GM21423 (cell line): ENCODE measurements around the gene DISP1.
A peak's percentile ranks its signal among the peaks of the same experiment; 100 is the strongest.

Experiments used
- ATAC-seq: cut with Tn5 transposase; IDR thresholded peaks from one replicate; pipeline ENCODE4 v1.9.1; 2021; ENCODE audit warnings: mild to moderate bottlenecking, moderate library complexity; ENCODE audit not compliant: unreplicated experiment

The DISP1 gene

GRCh38 chr1:222814536-222815439 is at the start of gene DISP1:
Gene DISP1, plus strand, starts transcription at chr1:222815039. Its CDS starts 127,785 bp downstream, at chr1:222942824.
- peak; percentile 87 for ATAC-seq

DNA sequence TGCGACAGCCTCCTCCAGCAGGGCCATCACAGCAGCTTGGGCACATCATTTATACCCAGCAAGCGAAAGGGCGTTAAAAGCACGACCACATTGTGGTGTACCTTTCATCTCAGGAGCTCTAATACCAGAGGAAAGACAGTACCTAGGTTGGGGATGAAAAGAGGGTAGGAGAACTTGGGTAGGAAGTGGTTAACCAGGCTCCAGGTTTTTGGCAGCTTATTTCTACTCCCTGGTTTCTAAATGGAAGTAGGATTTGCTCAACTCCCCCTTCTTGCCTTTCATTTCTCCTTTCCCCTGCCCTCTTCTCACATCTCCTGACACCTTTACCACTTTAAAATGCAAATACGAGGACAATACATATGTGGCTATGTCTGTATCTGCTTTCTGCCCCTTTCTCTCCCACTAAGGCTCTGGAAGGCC is 47.7 kb upstream of the DISP1 start:
- ATAC-seq = no peak

- ATAC-seq = no peak
Observed at GRCh38 chr1:222768592-222768991, 46.2 kb upstream of the DISP1 start.

- ATAC-seq = no peak
Observed at GRCh38 chr1:222769181-222769580, 45.7 kb upstream of the DISP1 start.

- no peak for ATAC-seq
Observed at GRCh38 chr1:222769971-222770620, 44.7 kb upstream of the DISP1 start.

DNA sequence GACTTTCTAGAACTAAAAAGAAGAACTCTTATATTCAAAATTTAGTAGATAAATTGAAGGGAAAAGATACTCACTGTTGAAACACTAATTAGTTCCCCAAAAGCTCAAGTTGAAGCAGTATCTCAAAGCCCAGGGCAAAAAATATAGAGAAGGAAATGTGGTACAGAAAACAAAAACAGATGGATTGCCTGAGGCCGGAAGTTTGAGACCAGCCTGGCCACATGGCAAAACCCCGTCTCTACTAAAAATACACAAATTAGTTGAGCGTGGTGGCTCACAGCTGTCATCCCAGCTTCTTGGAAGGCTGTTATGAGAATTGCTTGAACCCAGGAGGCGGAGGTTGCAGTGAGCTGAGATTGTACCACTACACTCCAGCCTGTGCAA is 41.9 kb upstream of the DISP1 start:
- peak; percentile 82 for ATAC-seq

DNA sequence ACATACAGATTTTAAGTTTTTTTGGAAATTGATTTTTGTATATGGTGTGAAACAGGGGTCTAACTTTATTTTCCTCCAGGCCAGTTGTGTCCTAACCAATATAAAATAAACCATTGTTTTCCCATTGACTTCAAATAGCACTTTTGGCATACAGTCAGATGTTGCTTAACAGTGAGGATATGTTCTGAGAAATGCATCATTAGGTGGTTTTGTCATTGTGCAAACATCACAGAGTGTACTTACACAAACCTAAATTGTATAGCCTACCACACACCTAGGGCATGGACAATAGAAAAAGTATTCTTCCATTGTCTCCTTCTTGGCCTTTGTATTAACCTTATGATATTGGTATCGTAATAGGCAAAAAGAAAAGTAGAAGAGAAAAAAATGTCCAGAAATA is 37.4 kb upstream of the DISP1 start:
- no peak for ATAC-seq

DNA sequence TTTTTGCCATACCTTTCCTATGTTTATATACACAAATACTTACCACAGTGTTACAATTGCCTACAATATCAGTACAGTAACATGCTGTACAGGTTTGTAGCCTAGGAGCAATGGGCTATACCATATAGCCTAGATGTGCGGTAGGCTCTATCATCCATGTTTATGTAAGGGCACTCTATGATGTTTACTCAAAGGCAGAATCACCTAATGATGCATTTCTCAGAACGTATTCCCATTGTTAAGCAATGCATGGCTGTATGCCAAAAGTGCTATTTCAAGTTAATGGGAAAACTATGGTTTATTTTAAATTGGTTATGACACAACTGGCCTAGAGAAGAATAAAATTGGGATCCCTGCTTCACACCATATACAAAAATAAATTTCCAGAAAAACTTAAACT is 36.9 kb upstream of the DISP1 start:
- no peak for ATAC-seq

GRCh38 chr1:222781251-222781650 is 33.6 kb upstream of the DISP1 start:
- no peak for ATAC-seq

- no peak for ATAC-seq
Observed at GRCh38 chr1:222783051-222783450, 31.8 kb upstream of the DISP1 start.

DNA sequence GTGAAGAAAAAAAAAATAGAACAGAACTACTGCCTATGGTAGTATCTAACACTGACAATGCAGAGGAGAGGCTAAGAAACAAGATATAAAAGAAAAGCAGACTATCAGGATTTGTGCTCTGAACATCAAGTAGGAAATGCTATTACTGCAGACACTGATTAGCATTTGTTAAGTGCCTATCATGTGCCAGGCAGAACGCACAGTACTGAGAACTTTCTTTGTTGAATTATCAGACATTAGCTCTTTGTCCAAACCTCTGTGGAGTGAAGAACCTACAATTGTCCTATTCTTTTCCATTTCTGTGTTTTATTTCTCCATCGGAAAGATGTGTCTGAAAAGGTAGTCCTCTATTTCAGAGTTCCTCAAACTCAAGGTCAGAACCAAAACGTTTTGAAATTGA is 30.5 kb upstream of the DISP1 start:
- no peak for ATAC-seq

GRCh38 chr1:222784916-222785315 is 29.9 kb upstream of the DISP1 start:
- no peak for ATAC-seq

DNA sequence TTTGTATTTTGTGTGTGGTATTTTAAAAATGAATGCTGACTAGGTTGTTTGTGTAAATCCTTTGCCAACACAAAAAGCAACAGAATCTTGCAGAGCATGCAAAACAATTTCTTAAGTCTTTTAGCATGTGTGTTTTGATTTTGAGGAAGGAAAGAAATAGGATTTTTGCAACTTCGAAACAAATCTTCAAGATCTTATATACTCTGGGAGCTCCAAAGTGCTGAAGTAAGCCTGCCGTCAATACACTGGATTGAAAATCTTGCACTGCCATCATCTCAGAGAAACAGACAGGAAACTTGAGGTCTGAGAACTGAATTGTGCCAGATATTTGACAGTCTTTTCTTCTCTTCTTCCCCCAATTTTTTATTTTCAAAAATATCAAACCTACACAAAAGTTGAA is 29.3 kb upstream of the DISP1 start:
- no peak for ATAC-seq

GRCh38 chr1:222786121-222786520 is 28.7 kb upstream of the DISP1 start:
- ATAC-seq = no peak

DNA sequence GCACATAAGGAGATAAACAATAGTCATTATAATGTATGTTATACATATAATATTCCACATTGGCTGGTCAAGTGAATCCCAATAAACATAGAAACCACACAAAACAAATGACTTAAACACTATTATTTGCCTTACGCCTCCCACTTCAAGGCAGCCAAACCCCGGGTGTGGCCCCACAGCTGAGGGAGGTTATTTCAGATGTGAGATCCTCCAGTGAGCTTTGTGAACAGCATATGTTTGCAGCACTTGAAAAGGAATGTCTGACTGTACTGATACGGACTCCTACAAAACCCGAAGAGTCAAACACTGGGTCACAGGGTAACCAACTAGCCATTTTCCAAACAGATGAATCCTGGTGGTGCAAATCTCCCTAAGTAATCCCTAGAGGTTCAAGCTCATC is 27.1 kb upstream of the DISP1 start:
- ATAC-seq = no peak

GRCh38 chr1:222788402-222789156 is 26.3 kb upstream of the DISP1 start:
- ATAC-seq = peak; percentile 57

GRCh38 chr1:222790115-222790514 is 24.7 kb upstream of the DISP1 start:
- no peak for ATAC-seq

DNA sequence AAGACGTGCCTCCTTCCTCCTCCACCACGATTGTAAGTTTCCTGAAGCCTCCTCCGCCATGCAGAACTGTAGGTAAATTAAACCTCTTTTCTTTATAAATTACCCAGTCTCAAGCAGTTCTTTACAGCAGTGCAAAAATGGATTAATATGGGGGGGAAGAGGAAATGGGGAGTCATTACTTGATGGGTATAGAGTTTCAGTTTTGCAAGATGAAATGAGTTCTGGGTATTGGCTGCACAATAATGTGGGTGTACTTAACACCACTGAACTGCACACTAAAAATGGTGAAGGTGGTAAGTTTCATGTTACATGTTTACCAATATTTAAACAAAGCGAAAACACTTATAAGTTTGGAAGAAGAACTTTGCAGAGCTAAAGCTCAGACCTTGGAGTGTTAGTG is 24.3 kb upstream of the DISP1 start:
- no peak for ATAC-seq

- ATAC-seq = no peak
Observed at GRCh38 chr1:222791006-222791710, 23.7 kb upstream of the DISP1 start.

DNA sequence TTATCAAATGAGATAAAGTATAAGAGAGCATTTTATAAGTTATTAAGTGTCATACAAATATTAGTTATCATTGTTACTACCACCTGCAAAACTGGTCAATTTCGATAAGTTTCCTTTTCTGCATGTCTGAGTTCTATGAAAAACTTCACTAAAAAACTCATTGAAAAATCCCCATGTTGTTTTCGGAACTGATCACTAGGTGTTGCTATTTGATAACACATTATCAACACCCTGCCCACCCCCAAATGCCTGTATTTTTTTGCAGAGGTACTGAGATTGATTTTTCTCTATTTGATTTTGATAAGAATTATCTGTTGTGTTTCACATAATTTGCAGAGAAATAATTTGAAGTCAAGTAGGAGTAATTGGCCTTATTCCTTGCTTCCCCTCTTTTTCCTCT is 22.1 kb upstream of the DISP1 start:
- ATAC-seq = no peak
